Testis (tissue), 3 donors: ENCODE results near the gene PRKAR1A. TPM values are rescaled to one million over a fixed set of nuclear protein-coding genes. Genes with fewer than 3 reads are reported as not detected.

Experiments used
- DNase-seq: peaks from one replicate; pipeline ENCODE4 v3.0.0-alpha.2; 2019
- H3K27ac ChIP-seq, 2 donors: fragments of 200-600 bp; sonication (generic); one replicate each; pipeline ENCODE4 v1.5.1; 2019
- H3K27me3 ChIP-seq: fragments of 200-600 bp; sonication (generic); one replicate; pipeline ENCODE4 v1.5.1; 2019
- H3K36me3 ChIP-seq: fragments of 200-600 bp; sonication (generic); one replicate; pipeline ENCODE4 v1.5.1; 2017; ENCODE audit warnings: low read depth; ENCODE audit errors: missing control alignments
- H3K4me1 ChIP-seq: fragments of 200-600 bp; sonication (generic); one replicate; pipeline ENCODE4 v1.5.1; 2019
- H3K4me3 ChIP-seq, 2 donors: fragments of 200-600 bp; sonication (generic); one replicate each; pipeline ENCODE4 v1.5.1; 2017 to 2019
- H3K9me3 ChIP-seq: fragments of 200-600 bp; sonication (generic); one replicate; pipeline ENCODE4 v1.5.1; 2017
- POLR2A ChIP-seq: fragments of 450-650 bp; IDR thresholded peaks from one replicate; pipeline ENCODE4 v1.6.1; 2017; ENCODE audit warnings: antibody characterized with exemption, mild to moderate bottlenecking, moderate library complexity
- WGBS, 2 donors: methylation state at CpG; one replicate each; pipeline ENCODE4 v1.1.5; 2018; 5-methylcytosine and 5-hydroxymethylcytosine counted together
- intact Hi-C: fragments of 100-400 bp; cut with DNase I; formaldehyde crosslinking; loops from one replicate; pipeline ENCODE4 v1.15.1; 2023; ENCODE audit warnings: low total_unique reads
- polyA plus RNA-seq: library from polyadenylated mRNA; stranded (reverse); fragments of 350-450 nt; fragmentation: Illumina TruSeq; extraction: RNeasy Lipid Tissue Mini Kit (QIAGEN cat#74804); gene quantifications from one replicate; pipeline ENCODE4 v1.2.3, GENCODE V29; 2014; ENCODE audit warnings: low read depth, low replicate concordance; ENCODE audit not compliant: insufficient read depth
- total RNA-seq, 2 donors: library from RNA; depleted of rRNA; stranded (reverse); fragments of >200 nt; gene quantifications; one replicate each; pipeline ENCODE4 v1.2.3, GENCODE V29; 2016
- TF ChIP-seq, protein P1 (sequence below), 3 experiments: fragments of 450-650 bp in 2 of 3; fragments of 200-600 bp in 1 of 3; sonication (generic) in 1 of 3; IDR thresholded peaks; one replicate each; pipeline ENCODE4 v1.5.1; 2016 to 2019; ENCODE audit warnings: antibody characterized with exemption in 3 of 3, mild to moderate bottlenecking in 2 of 3, moderate library complexity in 1 of 3

Gene PRKAR1A
- total and polyA plus RNA-seq, 3 donors from 2014 or later, result 279 to 375 (median 319) TPM

DNA sequence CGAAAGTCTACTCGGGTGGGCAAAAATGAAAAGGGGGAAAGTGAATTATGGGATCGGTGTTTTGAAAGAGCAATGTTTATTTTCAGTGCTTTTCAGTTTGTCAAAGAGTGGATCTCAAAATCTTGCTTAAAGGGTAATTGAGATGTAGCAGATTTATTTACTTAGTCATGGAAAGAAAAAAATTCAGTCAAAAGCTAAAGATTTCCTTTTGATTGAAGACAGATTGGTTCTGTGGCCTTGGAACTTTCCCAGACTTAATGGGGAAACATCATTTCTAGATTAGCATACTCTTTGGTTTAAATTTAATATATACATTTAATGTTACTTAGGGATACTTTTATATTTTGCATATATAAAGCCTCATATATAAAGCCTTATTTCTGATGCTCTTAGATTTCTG, 20.6 kb downstream of the PRKAR1A start:
- TF ChIP-seq, protein P1, sequence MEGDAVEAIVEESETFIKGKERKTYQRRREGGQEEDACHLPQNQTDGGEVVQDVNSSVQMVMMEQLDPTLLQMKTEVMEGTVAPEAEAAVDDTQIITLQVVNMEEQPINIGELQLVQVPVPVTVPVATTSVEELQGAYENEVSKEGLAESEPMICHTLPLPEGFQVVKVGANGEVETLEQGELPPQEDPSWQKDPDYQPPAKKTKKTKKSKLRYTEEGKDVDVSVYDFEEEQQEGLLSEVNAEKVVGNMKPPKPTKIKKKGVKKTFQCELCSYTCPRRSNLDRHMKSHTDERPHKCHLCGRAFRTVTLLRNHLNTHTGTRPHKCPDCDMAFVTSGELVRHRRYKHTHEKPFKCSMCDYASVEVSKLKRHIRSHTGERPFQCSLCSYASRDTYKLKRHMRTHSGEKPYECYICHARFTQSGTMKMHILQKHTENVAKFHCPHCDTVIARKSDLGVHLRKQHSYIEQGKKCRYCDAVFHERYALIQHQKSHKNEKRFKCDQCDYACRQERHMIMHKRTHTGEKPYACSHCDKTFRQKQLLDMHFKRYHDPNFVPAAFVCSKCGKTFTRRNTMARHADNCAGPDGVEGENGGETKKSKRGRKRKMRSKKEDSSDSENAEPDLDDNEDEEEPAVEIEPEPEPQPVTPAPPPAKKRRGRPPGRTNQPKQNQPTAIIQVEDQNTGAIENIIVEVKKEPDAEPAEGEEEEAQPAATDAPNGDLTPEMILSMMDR (IDR thresholded peaks at IDR 0.05), result no peak
- no peak for TF ChIP-seq POLR2A
- Histone ChIP-seq H3K4me1 (peaks cover 4% of the 10 kb centered on the region), H3K36me3 (no peaks in the 10 kb centered on the region), H3K27ac (peak overlapping the region in 1 of 2 donors; percentile 2), H3K4me3 (no peak overlapping the region), H3K27me3 (no peaks in the 10 kb centered on the region), H3K9me3 (no peaks in the 10 kb centered on the region)
- DNase-seq, result no peak
- 88 to 91% methylated on average over 3 of the region's 3 CpGs for WGBS, 2 donors
- intact Hi-C loops, result loop anchor here (10.0 kb wide), 1 partner anchor 62 kb away; no protein-coding TSS in a partner anchor

DNA sequence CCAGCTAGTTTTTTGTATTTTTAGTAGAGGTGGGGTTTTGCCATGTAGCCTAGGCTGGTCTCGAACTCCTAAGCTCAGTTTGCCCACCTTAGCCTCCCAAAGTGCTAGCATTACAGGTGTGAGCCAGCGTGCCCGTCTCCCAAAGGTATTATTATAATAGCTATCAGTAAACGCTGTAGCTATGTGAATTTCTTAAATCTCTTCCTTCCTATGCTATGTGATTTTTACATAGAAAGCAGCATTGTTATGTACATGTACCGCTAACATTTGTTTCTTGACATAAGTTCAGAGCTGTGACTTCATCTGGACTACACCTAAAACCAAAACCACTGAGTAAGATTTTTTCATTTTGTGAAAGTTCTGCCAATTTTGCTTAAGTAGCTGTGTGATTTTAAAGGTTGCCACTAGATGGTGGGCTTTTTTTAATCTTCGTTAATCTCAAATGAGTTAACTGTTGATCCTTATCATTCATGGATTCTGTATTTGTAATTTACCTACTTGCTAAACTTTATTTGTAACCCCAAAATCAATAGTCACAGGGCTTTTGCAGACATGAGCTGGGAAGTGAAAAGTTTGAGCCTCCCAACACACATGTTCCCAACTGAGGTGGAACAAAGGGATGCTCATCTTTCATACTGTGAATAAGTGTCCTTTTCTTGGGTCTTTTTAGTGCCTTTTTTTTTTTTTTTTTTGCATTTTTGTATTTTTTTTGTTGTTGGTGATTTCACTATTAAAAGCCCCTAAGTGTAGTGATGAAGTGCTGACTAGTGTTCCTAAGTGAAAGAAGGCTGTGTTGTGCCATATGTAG, 21.9 kb downstream of the PRKAR1A start:
- intact Hi-C loops, result loop anchor here (10.0 kb wide), 1 partner anchor 61 kb away; no protein-coding TSS in a partner anchor
- no peak overlapping the region for H3K27ac ChIP-seq
- H3K9me3 ChIP-seq, result no peaks in the 10 kb centered on the region
- H3K4me1 ChIP-seq, result peaks cover 4% of the 10 kb centered on the region
- no peak for DNase-seq
- H3K4me3 ChIP-seq, result no peak overlapping the region
- TF ChIP-seq, protein P1 (IDR thresholded peaks at IDR 0.05), result peak; percentile 30 to 52 (median 52)
- TF ChIP-seq POLR2A, result no peak
- no peaks in the 10 kb centered on the region for H3K27me3 ChIP-seq
- no peaks in the 10 kb centered on the region for H3K36me3 ChIP-seq
- 82% methylated on average over 6 of the region's 6 CpGs for WGBS, 2 donors

DNA sequence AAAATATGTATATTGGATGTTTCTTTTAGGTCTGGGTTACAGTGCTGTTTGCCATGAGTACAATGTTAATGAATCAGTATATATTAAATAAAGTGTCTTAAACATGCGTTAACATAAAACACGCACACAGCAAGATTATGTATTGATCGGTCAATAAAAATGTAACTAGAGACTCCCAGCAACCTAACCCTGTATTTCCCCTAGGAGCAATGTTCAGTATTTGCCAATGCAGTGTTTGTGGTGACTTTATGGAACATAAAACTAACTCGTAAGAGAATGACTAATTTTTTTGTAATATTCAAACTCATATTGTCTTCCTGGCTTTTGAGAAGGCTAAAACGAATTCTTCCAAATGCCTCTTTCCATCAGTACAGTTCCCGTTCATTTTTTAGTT, 22.5 kb downstream of the PRKAR1A start:
- Histone ChIP-seq H3K4me3 (no peak overlapping the region), H3K9me3 (no peaks in the 10 kb centered on the region), H3K27me3 (no peaks in the 10 kb centered on the region), H3K36me3 (no peaks in the 10 kb centered on the region), H3K4me1 (peaks cover 7% of the 10 kb centered on the region), H3K27ac (no peak overlapping the region)
- intact Hi-C loops, result loop anchor here (10.0 kb wide), 1 partner anchor 60 kb away; no protein-coding TSS in a partner anchor
- WGBS, 2 donors, result 81 to 87% methylated on average over 6 of the region's 6 CpGs
- TF ChIP-seq, protein P1 (IDR thresholded peaks at IDR 0.05), result no peak
- TF ChIP-seq POLR2A, result no peak
- DNase-seq, result no peak

DNA sequence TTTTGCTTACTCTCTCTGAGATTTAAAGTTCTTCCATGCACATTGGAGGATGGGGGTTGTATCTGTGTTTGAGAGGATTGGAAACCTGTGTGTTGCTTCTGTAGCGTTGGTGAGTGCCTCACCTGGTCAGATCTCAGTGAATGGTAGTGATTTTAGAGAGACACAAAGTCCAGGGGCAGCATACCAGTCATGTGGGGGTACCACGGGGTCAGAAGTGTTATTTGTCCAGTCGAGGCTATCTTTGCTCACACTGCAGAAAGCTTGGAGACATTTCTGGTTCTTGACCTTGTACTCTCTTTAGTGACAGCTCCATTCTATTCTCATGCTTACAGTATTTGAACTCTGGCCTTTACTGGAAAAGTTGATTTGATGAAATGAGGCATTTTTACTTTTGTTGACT, 23.7 kb downstream of the PRKAR1A start:
- no peaks in the 10 kb centered on the region for H3K36me3 ChIP-seq
- TF ChIP-seq, protein P1 (IDR thresholded peaks at IDR 0.05), result no peak
- no peak for TF ChIP-seq POLR2A
- intact Hi-C loops, result loop anchor here (10.0 kb wide), 1 partner anchor 59 kb away; no protein-coding TSS in a partner anchor
- no peak for DNase-seq
- H3K27me3 ChIP-seq, result no peaks in the 10 kb centered on the region
- 55 to 80% methylated on average over 3 of the region's 3 CpGs for WGBS, 2 donors
- H3K27ac ChIP-seq, result peak overlapping the region in 1 of 2 donors; percentile 29
- H3K9me3 ChIP-seq, result no peaks in the 10 kb centered on the region
- peaks cover 7% of the 10 kb centered on the region for H3K4me1 ChIP-seq
- H3K4me3 ChIP-seq, result no peak overlapping the region
